PC-3 (cell line): Measurements from ENCODE around the gene SLC30A7.

Experiments
- CTCF ChIP-seq: fragments of 300-600 bp; sonication (generic); conservative IDR thresholded peaks from 2 replicates; pipeline ENCODE4 v1.5.1; 2017; ENCODE audit warnings: antibody characterized with exemption, low read depth, mild to moderate bottlenecking, low read length
- EZH2 ChIP-seq: fragments of 300-600 bp; sonication (generic); IDR thresholded peaks from one replicate; pipeline ENCODE4 v1.6.1; 2017; ENCODE audit warnings: antibody characterized with exemption, mild to moderate bottlenecking, low read length; ENCODE audit not compliant: unreplicated experiment
- EZH2phosphoT487 ChIP-seq: fragments of 300-600 bp; sonication (generic); IDR thresholded peaks from 2 replicates; pipeline ENCODE4 v1.6.1; 2018; ENCODE audit warnings: mild to moderate bottlenecking, antibody characterized with exemption, low read length, borderline replicate concordance

- TF ChIP-seq EZH2phosphoT487 (no peak), CTCF (no peak), EZH2 (no peak)
These were observed 54.9 kb downstream of the SLC30A7 start for GRCh38 chr1:100950781-100951180.
